Vagina (tissue), 2 donors: Measurements from ENCODE around the gene SMAD5.

Source experiments
- POLR2A ChIP-seq, 2 donors: fragments of 450-650 bp; IDR thresholded peaks; one replicate each; pipeline ENCODE4 v1.6.1; 2017; ENCODE audit warnings: antibody characterized with exemption in 2 of 2, mild to moderate bottlenecking in 2 of 2, moderate library complexity in 2 of 2
- TF ChIP-seq, protein P1 (sequence below), 3 experiments: fragments of 450-650 bp in 2 of 3; fragments of 200-600 bp in 1 of 3; sonication (generic) in 1 of 3; IDR thresholded peaks; one replicate each; pipeline ENCODE4 v1.5.1; 2017 to 2019; ENCODE audit warnings: antibody characterized with exemption in 3 of 3, mild to moderate bottlenecking in 2 of 3, moderate library complexity in 2 of 3

DNA sequence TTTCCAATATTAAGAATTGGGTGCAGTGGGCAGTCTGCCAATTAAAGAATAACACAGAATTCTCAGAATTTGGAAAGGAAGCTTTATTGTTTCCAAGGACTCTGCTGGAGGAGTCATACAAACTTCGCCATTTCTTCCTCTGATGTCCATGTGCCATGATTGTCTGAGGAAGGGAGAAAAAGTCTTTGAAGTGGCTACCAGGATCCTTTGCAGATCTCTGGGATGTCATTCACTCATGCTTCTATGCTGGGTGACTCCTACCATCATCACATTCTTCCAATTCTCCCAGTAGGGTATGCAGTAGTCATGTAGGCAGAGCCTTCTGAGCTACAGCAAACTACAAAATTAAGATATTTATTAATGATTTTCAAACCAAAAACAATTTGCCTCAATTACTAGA is 3.2 kb upstream of the SMAD5 start:
- TF ChIP-seq, protein P1, sequence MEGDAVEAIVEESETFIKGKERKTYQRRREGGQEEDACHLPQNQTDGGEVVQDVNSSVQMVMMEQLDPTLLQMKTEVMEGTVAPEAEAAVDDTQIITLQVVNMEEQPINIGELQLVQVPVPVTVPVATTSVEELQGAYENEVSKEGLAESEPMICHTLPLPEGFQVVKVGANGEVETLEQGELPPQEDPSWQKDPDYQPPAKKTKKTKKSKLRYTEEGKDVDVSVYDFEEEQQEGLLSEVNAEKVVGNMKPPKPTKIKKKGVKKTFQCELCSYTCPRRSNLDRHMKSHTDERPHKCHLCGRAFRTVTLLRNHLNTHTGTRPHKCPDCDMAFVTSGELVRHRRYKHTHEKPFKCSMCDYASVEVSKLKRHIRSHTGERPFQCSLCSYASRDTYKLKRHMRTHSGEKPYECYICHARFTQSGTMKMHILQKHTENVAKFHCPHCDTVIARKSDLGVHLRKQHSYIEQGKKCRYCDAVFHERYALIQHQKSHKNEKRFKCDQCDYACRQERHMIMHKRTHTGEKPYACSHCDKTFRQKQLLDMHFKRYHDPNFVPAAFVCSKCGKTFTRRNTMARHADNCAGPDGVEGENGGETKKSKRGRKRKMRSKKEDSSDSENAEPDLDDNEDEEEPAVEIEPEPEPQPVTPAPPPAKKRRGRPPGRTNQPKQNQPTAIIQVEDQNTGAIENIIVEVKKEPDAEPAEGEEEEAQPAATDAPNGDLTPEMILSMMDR (IDR thresholded peaks at IDR 0.05): no peak
- TF ChIP-seq POLR2A (IDR thresholded peaks at IDR 0.05): no peak
